Endothelial cell of umbilical vein (primary cell): ENCODE data around the gene LRP2BP.

Source experiments
- CTCF ChIP-seq, 2 donors: IDR thresholded peaks; 1 replicate in 1 of 2; 2 replicates in 1 of 2; pipeline ENCODE4 v1.5.1; 2011; ENCODE audit warnings: low read length in 2 of 2, mild to moderate bottlenecking in 2 of 2, moderate library complexity in 2 of 2, control low read depth in 1 of 2, inconsistent platforms in 1 of 2, low read depth in 1 of 2; ENCODE audit not compliant: insufficient read depth in 1 of 2; ENCODE audit errors: extremely low read depth in 1 of 2
- EZH2 ChIP-seq: IDR thresholded peaks from 2 replicates; pipeline ENCODE4 v1.6.1; 2012; ENCODE audit warnings: borderline replicate concordance, low read depth, mild to moderate bottlenecking, moderate library complexity, low read length, inconsistent platforms; ENCODE audit not compliant: severe bottlenecking
- POLR2A ChIP-seq: IDR thresholded peaks from 2 replicates; pipeline ENCODE4 v1.6.1; 2012; ENCODE audit warnings: low read depth, mild to moderate bottlenecking, control low read depth, low read length
- POLR2AphosphoS5 ChIP-seq: IDR thresholded peaks from 2 replicates; pipeline ENCODE4 v1.6.1; 2012; ENCODE audit warnings: low read depth, mild to moderate bottlenecking, control low read depth, low read length, moderate library complexity; ENCODE audit not compliant: insufficient read depth

- no peak for TF ChIP-seq EZH2
- TF ChIP-seq CTCF (IDR thresholded peaks at IDR 0.05; ENCODE audit: extremely low read depth in 1 of 2, insufficient read depth in 1 of 2, low read depth in 1 of 2, low read length in 2 of 2) = no peak
- no peak for TF ChIP-seq POLR2A
- no peak for TF ChIP-seq POLR2AphosphoS5
Measured at GRCh38 chr4:185363251-185363650, 32.5 kb downstream of the LRP2BP start.
